K562 (cell line): ENCODE results near the gene TIMM17A. TPM values are rescaled to one million over a fixed set of nuclear protein-coding genes. Genes with fewer than 3 reads are reported as not detected.

Experiments used
- BRF1 ChIP-seq: IDR thresholded peaks from 3 replicates; pipeline ENCODE4 v1.6.1; 2011; ENCODE audit warnings: borderline replicate concordance, mild to moderate bottlenecking; ENCODE audit not compliant: insufficient read length; ENCODE audit errors: extremely low read depth
- CHCHD3 ChIP-seq: fragments of 250-450 bp; sonication (Bioruptor Pico); IDR thresholded peaks from 2 replicates; pipeline ENCODE4 v2.1.2; 2022; ENCODE audit warnings: mild to moderate bottlenecking
- CREM ChIP-seq: IDR thresholded peaks from 2 replicates; pipeline ENCODE4 v1.6.1; 2014; ENCODE audit warnings: antibody characterized with exemption, low read depth
- MTA2 ChIP-seq: fragments of 450-650 bp; IDR thresholded peaks from 2 replicates; pipeline ENCODE4 v1.6.1; 2016; ENCODE audit warnings: low read depth
- MTF1 ChIP-seq: fragments of 250-450 bp; sonication (Bioruptor Pico); IDR thresholded peaks from 2 replicates; pipeline ENCODE4 v1.9.0; 2021; ENCODE audit warnings: moderate library complexity, mild to moderate bottlenecking, inconsistent platforms, borderline replicate concordance
- PYGO2 ChIP-seq: fragments of 450-650 bp; IDR thresholded peaks from 2 replicates; pipeline ENCODE4 v1.6.1; 2016; ENCODE audit warnings: mild to moderate bottlenecking, missing genetic modification characterization, moderate library complexity, missing compliant biosample characterization
- SMAD1 ChIP-seq: fragments of 150-350 bp; IDR thresholded peaks from 2 replicates; pipeline ENCODE4 v1.6.1; 2014; ENCODE audit warnings: low read length, low read depth; ENCODE audit not compliant: partially characterized antibody
- SMC3 ChIP-seq: conservative IDR thresholded peaks from 2 replicates; pipeline ENCODE4 v1.6.1; 2011; ENCODE audit warnings: low read depth, low read length, improper control_type of control experiment; ENCODE audit not compliant: insufficient read depth
- STAG1 ChIP-seq: sonication (generic); formaldehyde crosslinking; IDR thresholded peaks from 2 replicates; pipeline ENCODE4 v1.5.0; 2020; ENCODE audit warnings: missing genetic modification reagents, borderline replicate concordance
- TAF9B ChIP-seq: fragments of 450-650 bp; IDR thresholded peaks from 2 replicates; pipeline ENCODE4 v1.6.1; 2018; ENCODE audit warnings: mild to moderate bottlenecking; ENCODE audit not compliant: partially characterized antibody
- TEAD1 ChIP-seq, 2 experiments: fragments of 450-650 bp in 1 of 2; sonication (generic) in 1 of 2; formaldehyde crosslinking; IDR thresholded peaks; 2 replicates each; pipeline versions ENCODE4 v1.4.0 to v1.8.0; 2020 to 2022; ENCODE audit warnings: mild to moderate bottlenecking in 2 of 2, missing genetic modification reagents in 1 of 2
- ZC3H11A ChIP-seq: IDR thresholded peaks from 2 replicates; pipeline ENCODE4 v1.6.1; 2012; ENCODE audit warnings: low read depth, low read length, improper control_type of control experiment
- ZEB2 ChIP-seq: fragments of 450-650 bp; IDR thresholded peaks from 2 replicates; pipeline ENCODE4 v1.6.1; 2016
- ZNF12 ChIP-seq: sonication (generic); formaldehyde crosslinking; IDR thresholded peaks from 2 replicates; pipeline ENCODE4 v1.4.0; 2020; ENCODE audit warnings: mild to moderate bottlenecking, missing genetic modification reagents
- ZNF124 ChIP-seq: sonication (generic); formaldehyde crosslinking; IDR thresholded peaks from 2 replicates; pipeline ENCODE4 v1.8.1; 2022; ENCODE audit warnings: missing genetic modification reagents
- ZNF133 ChIP-seq: fragments of 250-450 bp; sonication (Bioruptor Pico); IDR thresholded peaks from 2 replicates; pipeline ENCODE4 v1.4.0; 2020; ENCODE audit warnings: mild to moderate bottlenecking
- ZNF41 ChIP-seq: fragments of 250-450 bp; sonication (Bioruptor Pico); conservative IDR thresholded peaks from 2 replicates; pipeline ENCODE4 v1.4.0; 2020; ENCODE audit warnings: mild to moderate bottlenecking
- ZNF57 ChIP-seq: fragments of 450-650 bp; formaldehyde crosslinking; IDR thresholded peaks from 2 replicates; pipeline ENCODE4 v1.4.0; 2020; ENCODE audit warnings: mild to moderate bottlenecking, moderate library complexity
- ZNF76 ChIP-seq: fragments of 250-450 bp; sonication (Bioruptor Pico); IDR thresholded peaks from 2 replicates; pipeline ENCODE4 v1.4.0; 2020; ENCODE audit warnings: mild to moderate bottlenecking, moderate library complexity, borderline replicate concordance
- polyA plus RNA-seq, 8 experiments: library from polyadenylated mRNA; depleted of rRNA in 4 of 8; stranded (reverse) in 5 of 8; unstranded in 3 of 8; fragments of >200 nt; fragmentation: Nextera tagmentation in 2 of 8; fragmentation: Illumina TruSeq in 1 of 8; extraction: Ambion mirVana in 2 of 8; extraction: Trizol in 1 of 8; gene quantifications; 2 replicates each; pipeline versions ENCODE4 v1.2.1 to v1.2.3, GENCODE V29; 2011 to 2014; ENCODE audit warnings: inconsistent platforms in 1 of 8, missing spikeins in 1 of 8
- total RNA-seq, 7 experiments: library from RNA; depleted of rRNA in 6 of 7; stranded (reverse); fragments of >200 nt in 6 of 7; fragmentation: Illumina TruSeq in 2 of 7; extraction: Trizol in 2 of 7; gene quantifications; 2 replicates each; pipeline versions ENCODE4 v1.2.1 to v1.2.3, GENCODE V29; 2011 to 2021; ENCODE audit warnings: low replicate concordance in 1 of 7
- TF ChIP-seq, protein P1 (sequence below), 2 experiments: fragments of 450-650 bp; IDR thresholded peaks; 2 replicates each; pipeline ENCODE4 v1.6.1; 2016
- TF ChIP-seq, protein P2 (sequence below): fragments of 450-650 bp; IDR thresholded peaks from 2 replicates; pipeline ENCODE4 v1.6.1; 2014; ENCODE audit warnings: low read depth, mild to moderate bottlenecking, moderate library complexity, borderline replicate concordance
- TF ChIP-seq, protein P3 (sequence below): fragments of 450-650 bp; conservative IDR thresholded peaks from 2 replicates; pipeline ENCODE4 v1.6.1; 2016; ENCODE audit warnings: missing genetic modification characterization, low read depth, mild to moderate bottlenecking, control low read depth, missing compliant biosample characterization
- TF ChIP-seq, protein P4 (sequence below): sonication (generic); formaldehyde crosslinking; IDR thresholded peaks from 2 replicates; pipeline ENCODE4 v1.8.0; 2022; ENCODE audit warnings: missing genetic modification reagents, mild to moderate bottlenecking, borderline replicate concordance

Gene TIMM17A
- total and polyA plus RNA-seq, 9 of the 15 experiments (the other 6 are each of a cell fraction or from before 2014, with no cell fraction given) = 116 to 744 (median 180) TPM

DNA sequence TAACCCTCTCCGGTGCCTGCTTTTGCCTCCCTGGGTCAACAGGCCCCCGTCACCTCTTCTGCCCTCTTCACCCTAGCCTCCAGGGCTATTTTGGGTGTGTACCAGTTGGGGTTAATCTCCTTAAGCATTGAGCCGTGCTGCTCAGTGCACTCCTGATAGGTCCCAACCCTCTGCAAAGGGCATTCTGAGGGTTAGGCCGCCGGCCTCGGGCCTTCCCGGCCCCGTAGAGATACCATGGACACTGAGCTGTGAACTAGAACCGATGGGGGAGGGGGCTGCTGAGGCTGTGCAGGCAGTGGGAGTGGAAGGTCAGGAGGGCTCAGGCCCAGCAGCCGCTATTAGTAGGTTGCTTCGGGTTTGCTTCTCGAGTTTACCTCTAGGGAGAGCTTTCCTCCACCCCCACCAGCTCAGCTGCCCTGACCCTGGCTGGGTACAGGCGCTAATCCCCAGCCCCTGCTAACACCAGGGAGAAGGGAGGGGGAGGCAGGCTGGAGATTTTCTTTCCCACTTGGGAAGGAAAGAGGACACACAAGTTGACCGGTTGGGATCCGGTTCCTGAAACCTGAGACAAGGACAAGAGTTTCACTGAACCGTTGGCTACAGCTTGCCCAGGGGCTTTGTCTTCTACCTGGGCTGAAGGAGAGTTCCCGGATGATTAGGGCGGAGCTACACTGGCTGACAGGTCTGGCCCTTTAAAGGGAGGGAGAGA, 13.7 kb upstream of the TIMM17A start (continued):
- TF ChIP-seq, protein P1, sequence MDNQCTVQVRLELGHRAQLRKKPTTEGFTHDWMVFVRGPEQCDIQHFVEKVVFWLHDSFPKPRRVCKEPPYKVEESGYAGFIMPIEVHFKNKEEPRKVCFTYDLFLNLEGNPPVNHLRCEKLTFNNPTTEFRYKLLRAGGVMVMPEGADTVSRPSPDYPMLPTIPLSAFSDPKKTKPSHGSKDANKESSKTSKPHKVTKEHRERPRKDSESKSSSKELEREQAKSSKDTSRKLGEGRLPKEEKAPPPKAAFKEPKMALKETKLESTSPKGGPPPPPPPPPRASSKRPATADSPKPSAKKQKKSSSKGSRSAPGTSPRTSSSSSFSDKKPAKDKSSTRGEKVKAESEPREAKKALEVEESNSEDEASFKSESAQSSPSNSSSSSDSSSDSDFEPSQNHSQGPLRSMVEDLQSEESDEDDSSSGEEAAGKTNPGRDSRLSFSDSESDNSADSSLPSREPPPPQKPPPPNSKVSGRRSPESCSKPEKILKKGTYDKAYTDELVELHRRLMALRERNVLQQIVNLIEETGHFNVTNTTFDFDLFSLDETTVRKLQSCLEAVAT (IDR thresholded peaks at IDR 0.05) = no peak
- TF ChIP-seq ZNF12 (no peak), ZNF76 (CRISPR knock-in tag) (0 out of 2 replicates have a peak, but pooled peaks have one; percentile 39), CREM (peak; percentile 35), STAG1 (no peak), BRF1 (no peak), ZEB2 (no peak; the same call in 1 of the 2 replicates), ZC3H11A (no peak), MTF1 (CRISPR knock-in tag) (no peak), MTA2 (0 out of 2 replicates have a peak, but pooled peaks have one; percentile 6), CHCHD3 (no peak), PYGO2 (tag) (no peak), TAF9B (no peak), ZNF57 (CRISPR knock-in tag) (no peak), ZNF133 (no peak), ZNF124 (CRISPR knock-in tag) (no peak), SMAD1 (no peak), SMC3 (peak; percentile 10; the same call in 1 of the 2 replicates), ZNF41 (CRISPR knock-in tag) (no peak), TEAD1 (CRISPR knock-in tag; IDR thresholded peaks at IDR 0.05) (peak in 1 of 2 experiments; percentile 61; a peak in 2 of 4 replicates)
- TF ChIP-seq, protein P2, sequence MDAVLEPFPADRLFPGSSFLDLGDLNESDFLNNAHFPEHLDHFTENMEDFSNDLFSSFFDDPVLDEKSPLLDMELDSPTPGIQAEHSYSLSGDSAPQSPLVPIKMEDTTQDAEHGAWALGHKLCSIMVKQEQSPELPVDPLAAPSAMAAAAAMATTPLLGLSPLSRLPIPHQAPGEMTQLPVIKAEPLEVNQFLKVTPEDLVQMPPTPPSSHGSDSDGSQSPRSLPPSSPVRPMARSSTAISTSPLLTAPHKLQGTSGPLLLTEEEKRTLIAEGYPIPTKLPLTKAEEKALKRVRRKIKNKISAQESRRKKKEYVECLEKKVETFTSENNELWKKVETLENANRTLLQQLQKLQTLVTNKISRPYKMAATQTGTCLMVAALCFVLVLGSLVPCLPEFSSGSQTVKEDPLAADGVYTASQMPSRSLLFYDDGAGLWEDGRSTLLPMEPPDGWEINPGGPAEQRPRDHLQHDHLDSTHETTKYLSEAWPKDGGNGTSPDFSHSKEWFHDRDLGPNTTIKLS = peak; percentile 45; the same call in 1 of the 2 replicates
- TF ChIP-seq, protein P3, sequence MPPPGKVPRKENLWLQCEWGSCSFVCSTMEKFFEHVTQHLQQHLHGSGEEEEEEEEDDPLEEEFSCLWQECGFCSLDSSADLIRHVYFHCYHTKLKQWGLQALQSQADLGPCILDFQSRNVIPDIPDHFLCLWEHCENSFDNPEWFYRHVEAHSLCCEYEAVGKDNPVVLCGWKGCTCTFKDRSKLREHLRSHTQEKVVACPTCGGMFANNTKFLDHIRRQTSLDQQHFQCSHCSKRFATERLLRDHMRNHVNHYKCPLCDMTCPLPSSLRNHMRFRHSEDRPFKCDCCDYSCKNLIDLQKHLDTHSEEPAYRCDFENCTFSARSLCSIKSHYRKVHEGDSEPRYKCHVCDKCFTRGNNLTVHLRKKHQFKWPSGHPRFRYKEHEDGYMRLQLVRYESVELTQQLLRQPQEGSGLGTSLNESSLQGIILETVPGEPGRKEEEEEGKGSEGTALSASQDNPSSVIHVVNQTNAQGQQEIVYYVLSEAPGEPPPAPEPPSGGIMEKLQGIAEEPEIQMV = no peak
- TF ChIP-seq, protein P4, sequence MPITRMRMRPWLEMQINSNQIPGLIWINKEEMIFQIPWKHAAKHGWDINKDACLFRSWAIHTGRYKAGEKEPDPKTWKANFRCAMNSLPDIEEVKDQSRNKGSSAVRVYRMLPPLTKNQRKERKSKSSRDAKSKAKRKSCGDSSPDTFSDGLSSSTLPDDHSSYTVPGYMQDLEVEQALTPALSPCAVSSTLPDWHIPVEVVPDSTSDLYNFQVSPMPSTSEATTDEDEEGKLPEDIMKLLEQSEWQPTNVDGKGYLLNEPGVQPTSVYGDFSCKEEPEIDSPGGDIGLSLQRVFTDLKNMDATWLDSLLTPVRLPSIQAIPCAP (CRISPR knock-in tag) = no peak
